ENCODE measurements around the gene ENTPD7.

GRCh38 chr10:99754670-99755069 is 95.4 kb downstream of the ENTPD7 start:
- TF ChIP-seq EZH2phosphoT487 (conservative IDR thresholded peaks at IDR 0.05; ENCODE audit: low read length) = no peak
- TF ChIP-seq CTCF (IDR thresholded peaks at IDR 0.05; ENCODE audit: insufficient read depth, low read length, poor library complexity, severe bottlenecking) = no peak

All from SU-DHL-6 (cell line).